Coronary artery (tissue), 2 donors: ENCODE results near the gene EFCAB8.
"Not testable (repeated sequence)": the region's sequence is repeated elsewhere in the genome, so short reads cannot be mapped to it uniquely, and the experiment has no call there.

Experiments used
- DNase-seq: peaks from one replicate; pipeline ENCODE4 v3.0.0-alpha.2; 2017; ENCODE audit warnings: low spot score
- H3K27ac ChIP-seq, 2 donors: fragments of 200-600 bp; sonication (generic); one replicate each; pipeline ENCODE4 v1.5.1; 2016 to 2019
- H3K4me3 ChIP-seq: fragments of 200-600 bp; sonication (generic); 2 replicates; pipeline ENCODE4 v1.5.1; 2016; ENCODE audit warnings: mild to moderate bottlenecking, moderate library complexity
- TF ChIP-seq, protein P1 (sequence below): fragments of 200-600 bp; sonication (generic); IDR thresholded peaks from one replicate; pipeline ENCODE4 v1.5.1; 2019; ENCODE audit warnings: antibody characterized with exemption

The EFCAB8 gene

DNA sequence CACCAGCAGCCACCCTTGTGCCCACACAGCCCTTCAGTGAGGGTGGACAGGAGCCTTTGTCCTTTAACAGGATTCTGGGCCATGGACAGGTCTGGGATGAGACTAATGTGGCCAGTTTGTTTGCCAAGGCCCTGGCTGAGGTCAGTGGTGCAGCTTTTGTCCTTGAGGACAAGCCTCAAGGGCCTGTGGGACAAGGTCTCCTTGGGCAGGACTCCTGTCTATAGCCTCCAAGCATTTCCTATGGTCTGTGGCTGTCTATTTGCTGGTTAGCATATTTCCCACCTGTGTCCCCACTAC is 101.4 kb downstream of the EFCAB8 start:
- TF ChIP-seq, protein P1, sequence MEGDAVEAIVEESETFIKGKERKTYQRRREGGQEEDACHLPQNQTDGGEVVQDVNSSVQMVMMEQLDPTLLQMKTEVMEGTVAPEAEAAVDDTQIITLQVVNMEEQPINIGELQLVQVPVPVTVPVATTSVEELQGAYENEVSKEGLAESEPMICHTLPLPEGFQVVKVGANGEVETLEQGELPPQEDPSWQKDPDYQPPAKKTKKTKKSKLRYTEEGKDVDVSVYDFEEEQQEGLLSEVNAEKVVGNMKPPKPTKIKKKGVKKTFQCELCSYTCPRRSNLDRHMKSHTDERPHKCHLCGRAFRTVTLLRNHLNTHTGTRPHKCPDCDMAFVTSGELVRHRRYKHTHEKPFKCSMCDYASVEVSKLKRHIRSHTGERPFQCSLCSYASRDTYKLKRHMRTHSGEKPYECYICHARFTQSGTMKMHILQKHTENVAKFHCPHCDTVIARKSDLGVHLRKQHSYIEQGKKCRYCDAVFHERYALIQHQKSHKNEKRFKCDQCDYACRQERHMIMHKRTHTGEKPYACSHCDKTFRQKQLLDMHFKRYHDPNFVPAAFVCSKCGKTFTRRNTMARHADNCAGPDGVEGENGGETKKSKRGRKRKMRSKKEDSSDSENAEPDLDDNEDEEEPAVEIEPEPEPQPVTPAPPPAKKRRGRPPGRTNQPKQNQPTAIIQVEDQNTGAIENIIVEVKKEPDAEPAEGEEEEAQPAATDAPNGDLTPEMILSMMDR: no peak
- DNase-seq: no peak
- Histone ChIP-seq H3K4me3 (no peak overlapping the region), H3K27ac (no peak overlapping the region)

GRCh38 chr20:32960849-32961731 is 102.4 kb downstream of the EFCAB8 start:
- peak; percentile 58 for DNase-seq
- no peak overlapping the region for H3K4me3 ChIP-seq
- no peak overlapping the region for H3K27ac ChIP-seq
- TF ChIP-seq, protein P1: no peak

GRCh38 chr20:32962053-32962452 is 103.3 kb downstream of the EFCAB8 start:
- H3K27ac ChIP-seq: no peak overlapping the region
- DNase-seq: peak; percentile 49
- TF ChIP-seq, protein P1: no peak

GRCh38 chr20:32962646-32963045 is 103.9 kb downstream of the EFCAB8 start:
- peak; percentile 28 for DNase-seq
- H3K4me3 ChIP-seq, H3K27ac ChIP-seq: not testable (repeated sequence)

More at GRCh38 chr20:32962053-32962452, 103.3 kb downstream of the EFCAB8 start:
- H3K4me3 ChIP-seq: no peak overlapping the region

GRCh38 chr20:32963176-32963575 is 104.5 kb downstream of the EFCAB8 start:
- TF ChIP-seq, protein P1: no peak
- no peak overlapping the region for H3K4me3 ChIP-seq
- H3K27ac ChIP-seq: no peak overlapping the region
- peak; percentile 53 for DNase-seq

- no peak overlapping the region for H3K4me3 ChIP-seq
- DNase-seq: peak; percentile 19
- no peak overlapping the region for H3K27ac ChIP-seq
- TF ChIP-seq, protein P1: no peak
Measured at GRCh38 chr20:32964575-32964974, 105.9 kb downstream of the EFCAB8 start.

GRCh38 chr20:32965115-32965514 is 106.4 kb downstream of the EFCAB8 start:
- TF ChIP-seq, protein P1: no peak
- Histone ChIP-seq H3K4me3 (no peak overlapping the region), H3K27ac (no peak overlapping the region)
- peak; percentile 28 for DNase-seq
